ENCODE data around the gene NEK7.

Gene NEK7

DNA sequence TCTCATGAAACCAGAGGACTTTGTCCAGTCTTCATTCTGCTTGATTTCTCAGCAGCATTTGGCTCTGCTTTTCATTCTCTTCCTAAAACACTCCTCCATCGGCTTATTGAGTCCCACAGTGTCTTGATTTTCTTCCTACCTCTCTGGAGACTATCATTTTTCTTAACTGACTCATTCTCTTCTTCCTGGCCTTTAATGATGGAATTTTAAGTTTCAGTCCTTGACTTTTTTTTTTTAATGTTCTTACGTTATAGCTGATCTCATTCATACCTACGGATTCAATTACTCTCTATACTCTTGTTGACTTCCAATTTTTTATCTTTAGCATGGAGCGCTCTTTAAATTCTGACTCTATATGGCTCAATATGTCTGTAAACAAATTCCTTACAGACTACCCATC lies 111.1 kb downstream of the NEK7 start:
- in situ Hi-C loops (cut with HindIII; ENCODE audit: low sequenced_read_pairs) = no loop called here
- peak; percentile 60 for DNase-seq (ENCODE audit: low read depth)

DNA sequence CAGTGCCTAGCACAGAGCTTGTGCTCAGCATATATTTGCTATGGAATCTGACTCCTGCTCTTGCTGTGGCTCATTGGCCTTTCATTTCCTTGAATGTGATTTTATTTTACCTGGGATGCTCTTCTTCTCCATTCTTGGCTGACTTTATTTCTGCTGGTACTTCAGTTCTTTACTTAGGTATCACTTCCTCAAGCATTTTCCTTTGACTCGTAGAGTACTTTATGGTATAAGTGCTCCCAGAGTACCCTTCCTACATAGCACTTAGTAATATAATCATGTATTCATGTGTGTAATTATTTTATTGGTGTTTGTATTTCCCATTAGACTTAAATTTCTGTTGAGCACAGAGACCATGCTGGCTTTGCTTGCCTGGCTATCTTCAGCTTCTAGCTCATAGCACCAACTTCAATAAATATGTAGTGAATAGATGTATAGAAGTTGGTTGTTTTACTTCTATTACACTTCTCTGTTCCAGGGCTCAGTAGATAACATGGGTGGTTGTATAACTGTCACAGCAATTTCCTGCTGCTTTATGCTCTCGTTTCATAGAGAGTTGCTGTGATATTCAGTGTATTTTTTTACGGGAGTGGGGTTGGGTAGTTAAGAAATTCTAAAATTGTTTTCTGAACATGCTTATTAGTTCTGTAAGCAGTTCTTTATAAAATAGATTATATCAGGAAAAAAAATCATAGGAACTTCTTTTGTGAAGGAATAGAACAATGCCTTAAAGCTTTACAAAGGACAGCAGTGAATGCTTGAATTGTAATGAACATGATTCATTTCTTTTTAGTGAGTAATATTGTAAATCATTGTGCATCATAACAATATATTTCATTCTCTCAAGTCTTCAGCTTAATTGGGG lies 112.2 kb downstream of the NEK7 start:
- H3K4me3 ChIP-seq (ENCODE audit: low read depth, low read length) = no peak overlapping the region
- TF ChIP-seq, protein P1, sequence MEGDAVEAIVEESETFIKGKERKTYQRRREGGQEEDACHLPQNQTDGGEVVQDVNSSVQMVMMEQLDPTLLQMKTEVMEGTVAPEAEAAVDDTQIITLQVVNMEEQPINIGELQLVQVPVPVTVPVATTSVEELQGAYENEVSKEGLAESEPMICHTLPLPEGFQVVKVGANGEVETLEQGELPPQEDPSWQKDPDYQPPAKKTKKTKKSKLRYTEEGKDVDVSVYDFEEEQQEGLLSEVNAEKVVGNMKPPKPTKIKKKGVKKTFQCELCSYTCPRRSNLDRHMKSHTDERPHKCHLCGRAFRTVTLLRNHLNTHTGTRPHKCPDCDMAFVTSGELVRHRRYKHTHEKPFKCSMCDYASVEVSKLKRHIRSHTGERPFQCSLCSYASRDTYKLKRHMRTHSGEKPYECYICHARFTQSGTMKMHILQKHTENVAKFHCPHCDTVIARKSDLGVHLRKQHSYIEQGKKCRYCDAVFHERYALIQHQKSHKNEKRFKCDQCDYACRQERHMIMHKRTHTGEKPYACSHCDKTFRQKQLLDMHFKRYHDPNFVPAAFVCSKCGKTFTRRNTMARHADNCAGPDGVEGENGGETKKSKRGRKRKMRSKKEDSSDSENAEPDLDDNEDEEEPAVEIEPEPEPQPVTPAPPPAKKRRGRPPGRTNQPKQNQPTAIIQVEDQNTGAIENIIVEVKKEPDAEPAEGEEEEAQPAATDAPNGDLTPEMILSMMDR (IDR thresholded peaks at IDR 0.05; ENCODE audit: low read depth, low read length, missing control alignments) = no peak
- no peak for DNase-seq (ENCODE audit: low read depth)
- in situ Hi-C loops (cut with HindIII; ENCODE audit: low sequenced_read_pairs) = no loop called here

More for the DNA sequence above, 111.1 kb downstream of the NEK7 start:
- TF ChIP-seq, protein P1 (IDR thresholded peaks at IDR 0.05; ENCODE audit: low read depth, low read length, missing control alignments) = no peak
- H3K4me3 ChIP-seq (ENCODE audit: low read depth, low read length) = no peak overlapping the region

DNA sequence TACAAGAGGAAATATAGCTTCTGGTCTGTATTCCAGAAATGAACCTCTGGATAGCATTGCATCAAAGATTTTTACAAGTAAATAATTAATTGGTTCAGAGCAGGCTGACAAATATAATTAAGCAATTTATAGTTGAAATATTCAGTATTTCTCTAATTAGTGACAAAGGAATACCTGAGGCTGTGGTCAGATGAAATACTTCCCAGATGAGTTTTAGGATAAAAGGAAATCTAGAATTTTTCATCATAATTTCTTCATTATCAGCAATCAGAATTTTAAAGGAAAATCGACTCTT lies 112.8 kb downstream of the NEK7 start:
- H3K4me3 ChIP-seq (ENCODE audit: low read depth, low read length) = no peak overlapping the region
- no peak for DNase-seq (ENCODE audit: low read depth)
- TF ChIP-seq, protein P1 (IDR thresholded peaks at IDR 0.05; ENCODE audit: low read depth, low read length, missing control alignments) = no peak
- in situ Hi-C loops (cut with HindIII; ENCODE audit: low sequenced_read_pairs) = no loop called here

DNA sequence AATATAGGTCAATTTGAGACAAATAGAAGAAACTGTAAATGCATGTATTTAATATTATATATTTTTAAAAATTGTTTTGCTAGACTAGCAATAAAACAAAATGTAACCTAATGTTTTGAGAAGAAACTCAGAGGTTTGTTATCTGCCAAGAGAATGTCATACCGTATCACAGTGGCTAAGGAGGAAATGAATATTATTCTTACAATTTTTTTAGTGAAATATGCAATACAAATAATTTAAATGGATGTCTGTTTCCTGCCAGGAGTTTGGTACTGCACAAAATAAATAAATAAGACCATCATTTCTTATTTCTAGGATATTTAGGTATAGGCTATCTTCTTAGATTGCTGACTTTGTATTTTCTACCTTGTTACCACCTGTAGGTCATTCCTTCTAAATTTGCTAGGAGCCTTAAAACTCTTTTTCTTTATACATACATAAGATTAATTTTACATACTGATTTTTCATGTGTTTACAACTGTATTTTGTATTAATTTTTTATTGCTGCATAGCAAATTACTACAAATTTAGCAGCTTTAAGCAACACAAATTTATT lies 113.6 kb downstream of the NEK7 start:
- in situ Hi-C loops (cut with HindIII; ENCODE audit: low sequenced_read_pairs) = no loop called here
- no peak for DNase-seq (ENCODE audit: low read depth)
- H3K4me3 ChIP-seq (ENCODE audit: low read depth, low read length) = no peak overlapping the region
- TF ChIP-seq, protein P1 (IDR thresholded peaks at IDR 0.05; ENCODE audit: low read depth, low read length, missing control alignments) = no peak

DNA sequence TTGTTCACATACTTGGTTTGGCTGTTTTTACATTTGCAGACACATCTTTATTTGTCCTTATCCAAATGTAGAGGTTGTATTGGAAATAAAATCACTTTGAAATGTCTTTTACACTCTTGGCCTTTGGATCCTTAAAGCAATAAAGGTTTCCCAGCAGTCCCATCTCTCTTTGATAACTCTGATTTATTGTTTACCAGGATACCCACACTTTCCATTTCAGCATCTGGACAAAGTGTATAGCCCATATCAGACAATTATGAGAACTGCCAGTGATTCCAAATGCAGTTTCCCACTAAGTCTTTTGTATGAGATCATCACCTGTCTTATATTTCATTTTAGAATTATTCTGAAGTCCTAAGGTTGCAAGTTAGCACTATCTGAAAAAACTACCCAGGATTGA lies 114.7 kb downstream of the NEK7 start:
- no peak overlapping the region for H3K4me3 ChIP-seq (ENCODE audit: low read depth, low read length)
- DNase-seq (ENCODE audit: low read depth) = no peak
- in situ Hi-C loops (cut with HindIII; ENCODE audit: low sequenced_read_pairs) = no loop called here
- TF ChIP-seq, protein P1 (IDR thresholded peaks at IDR 0.05; ENCODE audit: low read depth, low read length, missing control alignments) = no peak

DNA sequence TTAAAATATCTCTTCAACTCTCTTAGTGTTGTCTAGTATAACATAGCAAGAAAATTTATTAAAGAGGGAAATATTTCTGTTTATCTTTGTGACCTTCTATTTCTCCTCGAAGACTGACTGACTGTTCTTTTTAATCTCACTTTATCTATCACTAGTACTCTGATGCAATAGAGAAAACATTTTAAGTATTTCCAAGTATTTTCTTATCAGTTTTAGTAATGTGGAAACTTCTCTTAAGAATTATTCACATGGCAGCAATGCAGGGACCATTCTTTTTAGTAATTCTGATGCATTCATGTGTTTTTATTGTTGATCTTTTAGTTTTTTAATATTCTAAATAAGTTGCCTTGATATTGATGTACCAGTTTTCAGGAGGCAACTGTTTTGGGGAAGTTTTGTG lies 115.7 kb downstream of the NEK7 start:
- TF ChIP-seq, protein P1 (IDR thresholded peaks at IDR 0.05; ENCODE audit: low read depth, low read length, missing control alignments) = no peak
- H3K4me3 ChIP-seq (ENCODE audit: low read depth, low read length) = no peak overlapping the region
- in situ Hi-C loops (cut with HindIII; ENCODE audit: low sequenced_read_pairs) = no loop called here
- DNase-seq (ENCODE audit: low read depth) = no peak
